A549 (cell line): ENCODE results near the gene CCDC85C. TPM values are rescaled to one million over a fixed set of nuclear protein-coding genes. Genes with fewer than 3 reads are reported as not detected.

Experiments
- ATAC-seq, 2 experiments: fragments of 200-7000 bp in 1 of 2; fragments of >200 bp in 1 of 2; cut with Nextera tagmentation in 1 of 2; cut with Tn5 transposase in 1 of 2; 3 replicates each; pipeline versions ENCODE4 v1.8.0 to v1.9.1; 2018 to 2020; ENCODE audit warnings: mild to moderate bottlenecking in 1 of 2, moderate library complexity in 1 of 2
- CTCF ChIA-PET: fragments of 300-600 bp; sonication (Branson Sonifier 250); formaldehyde crosslinking; extraction: SDS; loops from one replicate; lab custom pipeline; 2021; ENCODE audit warnings: antibody characterized with exemption, inconsistent platforms; lab: Yijun Ruan, JAX
- POLR2A ChIA-PET: fragments of 350-600 bp; formaldehyde crosslinking; extraction: SDS; loops from one replicate; lab custom pipeline; 2021; ENCODE audit warnings: antibody characterized with exemption, inconsistent platforms; lab: Yijun Ruan, JAX
- DNase-seq, 2 experiments: peaks; one replicate each; pipeline versions ENCODE4 v3.0.0 to v3.0.0-alpha.2; 2011 to 2016; ENCODE audit warnings: low read depth in 1 of 2, low spot score in 1 of 2
- FAIRE-seq: peaks from 2 replicates; lab custom pipeline; 2011; peaks lifted over from hg19 to GRCh38; lab: Jason Lieb, UNC
- H3K27ac ChIP-seq, 2 experiments: fragments of >200 bp; sonication (Bioruptor Twin); formaldehyde crosslinking; 3 replicates each; pipeline ENCODE4 v1.5.1; 2016 to 2017
- H3K4me1 ChIP-seq: fragments of >200 bp; sonication (Bioruptor Twin); formaldehyde crosslinking; 3 replicates; pipeline ENCODE4 v1.6.1; 2016
- H3K4me2 ChIP-seq: fragments of >200 bp; sonication (Bioruptor Twin); formaldehyde crosslinking; 3 replicates; pipeline ENCODE4 v1.6.1; 2016
- H3K4me3 ChIP-seq: fragments of >200 bp; sonication (Bioruptor Twin); formaldehyde crosslinking; 3 replicates; pipeline ENCODE4 v1.5.1; 2016
- H3K9me3 ChIP-seq: fragments of >200 bp; sonication (Bioruptor Twin); formaldehyde crosslinking; 3 replicates; pipeline ENCODE4 v1.6.1; 2016
- ATOH8 ChIP-seq: fragments of 250-450 bp; sonication (Bioruptor Pico); IDR thresholded peaks from 2 replicates; pipeline ENCODE4 v1.5.0; 2020; ENCODE audit warnings: low read depth, mild to moderate bottlenecking, moderate library complexity
- BHLHE40 ChIP-seq: IDR thresholded peaks from 2 replicates; pipeline ENCODE4 v1.6.1; 2012; ENCODE audit warnings: low read depth, low read length, inconsistent platforms
- CBX2 ChIP-seq: fragments of 200-600 bp; sonication (generic); IDR thresholded peaks from 2 replicates; pipeline ENCODE4 v1.6.1; 2016; ENCODE audit warnings: low read depth, mild to moderate bottlenecking, borderline replicate concordance
- CBX8 ChIP-seq: fragments of 200-600 bp; sonication (generic); IDR thresholded peaks from 2 replicates; pipeline ENCODE4 v1.6.1; 2016
- CHD2 ChIP-seq: fragments of 150-350 bp; IDR thresholded peaks from 2 replicates; pipeline ENCODE4 v1.6.1; 2014; ENCODE audit warnings: low read length; ENCODE audit not compliant: partially characterized antibody
- CTCF ChIP-seq: fragments of >200 bp; sonication (Bioruptor Twin); formaldehyde crosslinking; IDR thresholded peaks from 3 replicates; pipeline ENCODE4 v1.5.1; 2016
- EHMT2 ChIP-seq: fragments of 200-600 bp; sonication (generic); IDR thresholded peaks from 2 replicates; pipeline ENCODE4 v1.6.1; 2016; ENCODE audit warnings: antibody characterized with exemption, low read depth, mild to moderate bottlenecking, moderate library complexity
- EP300 ChIP-seq, 2 experiments: fragments of >200 bp; sonication (Bioruptor Twin); formaldehyde crosslinking; IDR thresholded peaks; 2 replicates in 1 of 2; 3 replicates in 1 of 2; pipeline ENCODE4 v1.6.1; 2016 to 2017
- HOXA7 ChIP-seq: fragments of 250-450 bp; sonication (Bioruptor Pico); IDR thresholded peaks from 2 replicates; pipeline ENCODE4 v1.5.0; 2020; ENCODE audit warnings: mild to moderate bottlenecking, moderate library complexity
- HOXB13 ChIP-seq: fragments of 250-450 bp; sonication (Bioruptor Pico); IDR thresholded peaks from 2 replicates; pipeline ENCODE4 v1.5.0; 2020; ENCODE audit warnings: low read depth, mild to moderate bottlenecking, moderate library complexity
- MAZ ChIP-seq: fragments of 150-350 bp; IDR thresholded peaks from 2 replicates; pipeline ENCODE4 v1.6.1; 2014; ENCODE audit warnings: antibody characterized with exemption, low read depth, low read length, borderline replicate concordance
- MYC ChIP-seq: IDR thresholded peaks from 2 replicates; pipeline ENCODE4 v1.6.1; 2012; ENCODE audit warnings: mild to moderate bottlenecking, inconsistent platforms, low read length, improper control_type of control experiment, borderline replicate concordance
- NPAS2 ChIP-seq: fragments of 250-450 bp; sonication (Bioruptor Pico); IDR thresholded peaks from 2 replicates; pipeline ENCODE4 v1.8.0; 2022; ENCODE audit warnings: mild to moderate bottlenecking, moderate library complexity, borderline replicate concordance
- NR3C1 ChIP-seq: fragments of >200 bp; sonication (Bioruptor Twin); formaldehyde crosslinking; IDR thresholded peaks from 3 replicates; pipeline ENCODE4 v1.6.1; 2017
- PBX3 ChIP-seq: IDR thresholded peaks from 2 replicates; pipeline ENCODE4 v1.6.1; 2012
- PHF8 ChIP-seq: fragments of 200-600 bp; sonication (generic); IDR thresholded peaks from 2 replicates; pipeline ENCODE4 v1.6.1; 2016; ENCODE audit warnings: low read depth, mild to moderate bottlenecking, antibody characterized with exemption, moderate library complexity, borderline replicate concordance
- POLR2AphosphoS2 ChIP-seq: conservative IDR thresholded peaks from 2 replicates; pipeline ENCODE4 v1.6.1; 2012; ENCODE audit warnings: low read length, improper control_type of control experiment, inconsistent platforms
- RAD21 ChIP-seq, 2 experiments: fragments of >200 bp in 1 of 2; sonication (Bioruptor Twin) in 1 of 2; formaldehyde crosslinking in 1 of 2; IDR thresholded peaks in 1 of 2; conservative IDR thresholded peaks in 1 of 2; 2 replicates in 1 of 2; 3 replicates in 1 of 2; pipeline ENCODE4 v1.6.1; 2012 to 2018; ENCODE audit warnings: inconsistent platforms in 1 of 2
- RNF2 ChIP-seq: fragments of 200-600 bp; sonication (generic); IDR thresholded peaks from 2 replicates; pipeline ENCODE4 v1.6.1; 2016; ENCODE audit warnings: low read depth, mild to moderate bottlenecking, antibody characterized with exemption, moderate library complexity, borderline replicate concordance
- ZFP36 ChIP-seq: fragments of 450-650 bp; IDR thresholded peaks from 2 replicates; pipeline ENCODE4 v1.6.1; 2014; ENCODE audit warnings: borderline replicate concordance; ENCODE audit not compliant: partially characterized antibody
- ZNF302 ChIP-seq: fragments of 250-450 bp; sonication (Bioruptor Pico); IDR thresholded peaks from 2 replicates; pipeline ENCODE4 v1.9.0; 2021; ENCODE audit warnings: inconsistent platforms, mild to moderate bottlenecking, moderate library complexity
- ZSCAN20 ChIP-seq: fragments of 250-450 bp; sonication (Bioruptor Pico); IDR thresholded peaks from 2 replicates; pipeline ENCODE4 v1.8.0; 2022; ENCODE audit warnings: mild to moderate bottlenecking, moderate library complexity
- WGBS: methylation state at CpG from one replicate; pipeline ENCODE4 v1.1.6; 2017; ENCODE audit errors: missing lambda C conversion rate; 5-methylcytosine and 5-hydroxymethylcytosine counted together
- polyA plus RNA-seq, 4 experiments: library from polyadenylated mRNA; depleted of rRNA in 3 of 4; stranded (reverse); fragments of >200 nt; fragmentation: RNase III in 1 of 4; extraction: RNeasy Plus Mini Kit Qiagen cat#74134 plus additional on column Dnase treatment in 1 of 4; gene quantifications; 2 replicates in 3 of 4; 3 replicates in 1 of 4; pipeline ENCODE4 v1.2.3, GENCODE V29; 2011 to 2017
- TF ChIP-seq, protein P1 (sequence below): fragments of >200 bp; sonication (Bioruptor Twin); formaldehyde crosslinking; IDR thresholded peaks from 2 replicates; pipeline ENCODE4 v1.6.1; 2016
- TF ChIP-seq, protein P2 (sequence below): IDR thresholded peaks from 2 replicates; pipeline ENCODE4 v1.6.1; 2012

CCDC85C gene
- polyA plus RNA-seq, 2 of the 4 experiments (the other 2 are of a cell fraction): 11.4 to 31.4 TPM

GRCh38 chr14:99507860-99508640 is 96.0 kb downstream of the CCDC85C start:
- CTCF ChIA-PET: interaction anchor here (1.0 to 1.9 kb wide), 4 partner anchors 10 to 377 kb away, joined by 3 to 11 read pairs (median 3); no protein-coding TSS in a partner anchor
- FAIRE-seq (no peak), ATAC-seq (peak; percentile 16 to 19; a peak in 3 of 6 replicates), DNase-seq (no peak)
- no peaks in the 10 kb centered on the region for H3K9me3 ChIP-seq
- no peak overlapping the region for H3K4me2 ChIP-seq
- WGBS: 91% methylated on average over 13 of the region's 13 CpGs
- H3K4me1 ChIP-seq: no peaks in the 10 kb centered on the region
- POLR2A ChIA-PET: no interaction called here
- TF ChIP-seq RAD21 (conservative IDR thresholded peaks at IDR 0.05 in 1 of 2, IDR thresholded peaks at IDR 0.05 in 1 of 2) (no peak), CHD2 (no peak)
- TF ChIP-seq, protein P1, sequence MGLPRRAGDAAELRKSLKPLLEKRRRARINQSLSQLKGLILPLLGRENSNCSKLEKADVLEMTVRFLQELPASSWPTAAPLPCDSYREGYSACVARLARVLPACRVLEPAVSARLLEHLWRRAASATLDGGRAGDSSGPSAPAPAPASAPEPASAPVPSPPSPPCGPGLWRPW: no peak
- TF ChIP-seq, all 56 proteins: peak for 0
- Histone ChIP-seq H3K27ac (no peak overlapping the region), H3K4me3 (no peak overlapping the region)

DNA sequence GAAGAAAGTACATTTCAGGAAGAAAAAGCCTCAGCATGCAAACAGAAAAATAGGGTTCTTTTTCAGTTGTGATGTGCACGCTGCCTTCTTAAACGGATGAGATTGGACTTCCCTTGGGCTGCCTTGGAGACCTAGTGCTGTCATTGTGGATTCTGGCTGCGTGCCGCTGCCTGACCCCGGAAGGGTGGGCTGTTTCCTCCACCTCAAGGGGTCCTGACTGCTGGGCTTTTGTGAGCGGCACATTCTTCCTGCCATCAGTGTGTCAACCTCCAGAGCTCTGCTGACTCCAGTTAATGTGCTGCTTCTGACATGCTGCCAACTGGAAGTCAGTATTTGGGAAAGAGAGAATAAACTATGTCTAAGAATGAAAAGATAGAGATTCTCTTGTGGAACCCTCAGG is 97.7 kb downstream of the CCDC85C start:
- TF ChIP-seq CBX8 (no peak), ATOH8 (CRISPR knock-in tag) (no peak), NPAS2 (no peak), EP300 (IDR thresholded peaks at IDR 0.05) (no peak), RNF2 (no peak), EHMT2 (no peak), CBX2 (no peak), CTCF (no peak), MYC (no peak)
- Histone ChIP-seq H3K27ac (no peak overlapping the region), H3K9me3 (no peaks in the 10 kb centered on the region), H3K4me3 (no peak overlapping the region), H3K4me2 (no peak overlapping the region), H3K4me1 (no peaks in the 10 kb centered on the region)
- ChIA-PET CTCF (interaction anchor here (0.8 to 1.5 kb wide), 3 partner anchors 11 to 13 kb away, joined by 3 to 6 read pairs (median 4); no protein-coding TSS in a partner anchor), POLR2A (no interaction called here)
- FAIRE-seq (no peak), ATAC-seq (no peak), DNase-seq (no peak)
- WGBS: 93% methylated on average over 6 of the region's 6 CpGs

- TF ChIP-seq PHF8: no peak
- TF ChIP-seq PBX3: no peak
- TF ChIP-seq HOXB13 (CRISPR knock-in tag): no peak
- TF ChIP-seq ATOH8 (CRISPR knock-in tag): no peak
- no peak for TF ChIP-seq MAZ
- no peak for TF ChIP-seq MYC
- no peak for TF ChIP-seq NR3C1
- TF ChIP-seq ZSCAN20 (CRISPR knock-in tag): no peak
- TF ChIP-seq HOXA7 (CRISPR knock-in tag): no peak
- no peak for TF ChIP-seq BHLHE40
- TF ChIP-seq POLR2AphosphoS2: no peak
- TF ChIP-seq, protein P2, sequence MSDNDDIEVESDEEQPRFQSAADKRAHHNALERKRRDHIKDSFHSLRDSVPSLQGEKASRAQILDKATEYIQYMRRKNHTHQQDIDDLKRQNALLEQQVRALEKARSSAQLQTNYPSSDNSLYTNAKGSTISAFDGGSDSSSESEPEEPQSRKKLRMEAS: no peak
- no peak for TF ChIP-seq ZNF302 (CRISPR knock-in tag)
- no peak for TF ChIP-seq ZFP36
- ChIA-PET CTCF (interaction anchor here (0.8 to 2.0 kb wide), 5 partner anchors 10 to 20 kb away, joined by 3 to 7 read pairs (median 6); no protein-coding TSS in a partner anchor), POLR2A (interaction anchor here (2.0 kb wide), 1 partner anchor 24 kb away, joined by 8 read pairs; the partner anchor contains the start of genes CCNK and SETD3)
- 99% methylated on average over 5 of the region's 5 CpGs for WGBS
- Histone ChIP-seq H3K4me3 (no peak overlapping the region), H3K9me3 (no peaks in the 10 kb centered on the region), H3K4me2 (no peak overlapping the region), H3K4me1 (no peaks in the 10 kb centered on the region), H3K27ac (no peak overlapping the region)
- no peak for ATAC-seq
- FAIRE-seq: no peak
- DNase-seq: no peak
Observed at GRCh38 chr14:99505089-99505488, 98.9 kb downstream of the CCDC85C start.
